Activated CD8-positive, alpha-beta memory T cell treated with anti-CD3 and anti-CD28 coated beads, Interleukin-2, amount 10 ng/mL, durations not matched to agents 7 days and 5 days (primary cell): Measurements from ENCODE around the gene CPA1. TPM values are rescaled to one million over a fixed set of nuclear protein-coding genes. Genes with fewer than 3 reads are reported as not detected.
A peak's percentile ranks its signal among the peaks of the same experiment; 100 is the strongest.

ENCODE experiments used
- ATAC-seq: fragments of 150-1000 bp; cut with Tn5 transposase; one replicate; pipeline ENCODE4 v1.10.0; 2021; ENCODE audit warnings: moderate library complexity
- CTCF ChIA-PET: fragments of 350-600 bp; sonication (Branson Sonifier 250); formaldehyde crosslinking; loops from one replicate; lab custom pipeline; 2021; ENCODE audit warnings: antibody characterized with exemption; lab: Charles Lee
- DNase-seq: peaks from one replicate; pipeline ENCODE4 v3.0.0-alpha.2; 2020
- H3K27ac Mint-ChIP-seq: one replicate; pipeline ENCODE4 v1.8.0; 2021; ENCODE audit warnings: mild to moderate bottlenecking, mixed read lengths
- H3K27me3 Mint-ChIP-seq: one replicate; pipeline ENCODE4 v1.8.0; 2021; ENCODE audit warnings: mixed read lengths
- H3K36me3 Mint-ChIP-seq: one replicate; pipeline ENCODE4 v1.8.0; 2021; ENCODE audit warnings: mild to moderate bottlenecking, mixed read lengths
- H3K4me1 Mint-ChIP-seq: one replicate; pipeline ENCODE4 v1.8.0; 2021; ENCODE audit warnings: mixed read lengths
- H3K4me3 Mint-ChIP-seq: one replicate; pipeline ENCODE4 v1.8.0; 2021; ENCODE audit warnings: mild to moderate bottlenecking, moderate library complexity, mixed read lengths
- H3K9me3 Mint-ChIP-seq: one replicate; pipeline ENCODE4 v1.8.0; 2022; ENCODE audit warnings: low read depth, mixed read lengths
- total RNA-seq, 2 experiments: library from RNA; stranded (reverse); gene quantifications; one replicate each; pipeline ENCODE4 v1.2.3, GENCODE V29; 2021

Gene CPA1
- not detected for total RNA-seq

GRCh38 chr7:130379921-130380860 is at the start of gene CPA1:
TSS of gene CPA1 (plus strand) at chr7:130380494. CDS start at chr7:130380521, 27 bp downstream.
- Mint-ChIP-seq H3K36me3 (no peaks in the 10 kb centered on the region), H3K9me3 (no peaks in the 10 kb centered on the region), H3K4me3 (no peak within 1 kb of the TSS), H3K4me1 (no peaks in the 10 kb centered on the region), H3K27me3 (no peaks in the 10 kb centered on the region), H3K27ac (no peak within 1 kb of the TSS)
- no peak for ATAC-seq
- peak; percentile 18 for DNase-seq
- CTCF ChIA-PET = no interaction called here

GRCh38 chr7:130332259-130333053 is 47.8 kb upstream of the CPA1 start:
- no peaks in the 10 kb centered on the region for H3K4me1 Mint-ChIP-seq
- DNase-seq (no peak), ATAC-seq (no peak)
- H3K27me3 Mint-ChIP-seq = peaks cover 13% of the 10 kb centered on the region
- CTCF ChIA-PET = no interaction called here
- H3K36me3 Mint-ChIP-seq = no peaks in the 10 kb centered on the region
- no peak overlapping the region for H3K27ac Mint-ChIP-seq
- no peaks in the 10 kb centered on the region for H3K9me3 Mint-ChIP-seq
- no peak overlapping the region for H3K4me3 Mint-ChIP-seq

GRCh38 chr7:130333832-130334231 is 46.5 kb upstream of the CPA1 start:
- no peak for DNase-seq
- no peak for ATAC-seq
- no peaks in the 10 kb centered on the region for H3K9me3 Mint-ChIP-seq
- no peaks in the 10 kb centered on the region for H3K4me1 Mint-ChIP-seq
- peaks cover 13% of the 10 kb centered on the region for H3K27me3 Mint-ChIP-seq
- no peaks in the 10 kb centered on the region for H3K36me3 Mint-ChIP-seq
- no peak overlapping the region for H3K27ac Mint-ChIP-seq
- CTCF ChIA-PET = no interaction called here
- H3K4me3 Mint-ChIP-seq = no peak overlapping the region

GRCh38 chr7:130334274-130334673 is 46.0 kb upstream of the CPA1 start:
- ATAC-seq (no peak), DNase-seq (no peak)
- H3K27ac Mint-ChIP-seq = no peak overlapping the region
- no peaks in the 10 kb centered on the region for H3K4me1 Mint-ChIP-seq
- no peaks in the 10 kb centered on the region for H3K36me3 Mint-ChIP-seq
- H3K9me3 Mint-ChIP-seq = no peaks in the 10 kb centered on the region
- H3K4me3 Mint-ChIP-seq = no peak overlapping the region
- CTCF ChIA-PET = no interaction called here
- H3K27me3 Mint-ChIP-seq = peaks cover 13% of the 10 kb centered on the region

- Mint-ChIP-seq H3K4me1 (no peaks in the 10 kb centered on the region), H3K4me3 (no peak overlapping the region)
Measured at GRCh38 chr7:130337410-130337971, 42.8 kb upstream of the CPA1 start.

GRCh38 chr7:130338233-130338632 is 42.1 kb upstream of the CPA1 start:
- DNase-seq (no peak), ATAC-seq (no peak)
- no peak overlapping the region for H3K27ac Mint-ChIP-seq
- H3K4me3 Mint-ChIP-seq = no peak overlapping the region
- CTCF ChIA-PET = no interaction called here
- H3K4me1 Mint-ChIP-seq = no peaks in the 10 kb centered on the region
- peaks cover 14% of the 10 kb centered on the region for H3K27me3 Mint-ChIP-seq
- H3K36me3 Mint-ChIP-seq = no peaks in the 10 kb centered on the region
- H3K9me3 Mint-ChIP-seq = no peaks in the 10 kb centered on the region

More at GRCh38 chr7:130337410-130337971, 42.8 kb upstream of the CPA1 start:
- DNase-seq = no peak
- H3K9me3 Mint-ChIP-seq = no peaks in the 10 kb centered on the region
- CTCF ChIA-PET = no interaction called here
- no peak overlapping the region for H3K27ac Mint-ChIP-seq
- no peaks in the 10 kb centered on the region for H3K36me3 Mint-ChIP-seq
- peaks cover 8% of the 10 kb centered on the region for H3K27me3 Mint-ChIP-seq
- no peak for ATAC-seq

- Mint-ChIP-seq H3K9me3 (no peaks in the 10 kb centered on the region), H3K36me3 (no peaks in the 10 kb centered on the region), H3K4me3 (no peak overlapping the region), H3K27me3 (peaks cover 9% of the 10 kb centered on the region), H3K4me1 (no peaks in the 10 kb centered on the region), H3K27ac (no peak overlapping the region)
- DNase-seq (no peak), ATAC-seq (no peak)
- CTCF ChIA-PET = no interaction called here
Measured at GRCh38 chr7:130341882-130342281, 38.4 kb upstream of the CPA1 start.

- DNase-seq (no peak), ATAC-seq (no peak)
- Mint-ChIP-seq H3K4me1 (no peaks in the 10 kb centered on the region), H3K36me3 (no peaks in the 10 kb centered on the region), H3K4me3 (no peak overlapping the region), H3K27me3 (peaks cover 9% of the 10 kb centered on the region), H3K9me3 (no peaks in the 10 kb centered on the region), H3K27ac (no peak overlapping the region)
- CTCF ChIA-PET = no interaction called here
Measured at GRCh38 chr7:130342701-130343380, 37.5 kb upstream of the CPA1 start.

GRCh38 chr7:130344271-130344866 is 35.9 kb upstream of the CPA1 start, which contains the start of gene CPA5:
TSS of gene CPA5 (plus strand) at chr7:130344816. CDS start at chr7:130346486, 1,670 bp downstream.
- H3K4me1 Mint-ChIP-seq = no peaks in the 10 kb centered on the region
- H3K9me3 Mint-ChIP-seq = no peaks in the 10 kb centered on the region
- ATAC-seq (no peak), DNase-seq (no peak)
- no peaks in the 10 kb centered on the region for H3K36me3 Mint-ChIP-seq
- no peak within 1 kb of the TSS for H3K27ac Mint-ChIP-seq
- CTCF ChIA-PET = no interaction called here
- H3K4me3 Mint-ChIP-seq = no peak within 1 kb of the TSS
- H3K27me3 Mint-ChIP-seq = peaks cover 9% of the 10 kb centered on the region

- CTCF ChIA-PET = no interaction called here
- peaks cover 3% of the 10 kb centered on the region for H3K4me1 Mint-ChIP-seq
- peaks cover 9% of the 10 kb centered on the region for H3K27me3 Mint-ChIP-seq
- H3K9me3 Mint-ChIP-seq = no peaks in the 10 kb centered on the region
- ATAC-seq (no peak), DNase-seq (no peak)
- no peak overlapping the region for H3K4me3 Mint-ChIP-seq
- no peaks in the 10 kb centered on the region for H3K36me3 Mint-ChIP-seq
- no peak overlapping the region for H3K27ac Mint-ChIP-seq
Measured at GRCh38 chr7:130345136-130345535, 35.2 kb upstream of the CPA1 start.

GRCh38 chr7:130345725-130346124 is 34.6 kb upstream of the CPA1 start:
- no peaks in the 10 kb centered on the region for H3K36me3 Mint-ChIP-seq
- ATAC-seq (no peak), DNase-seq (no peak)
- H3K9me3 Mint-ChIP-seq = no peaks in the 10 kb centered on the region
- peaks cover 12% of the 10 kb centered on the region for H3K27me3 Mint-ChIP-seq
- CTCF ChIA-PET = no interaction called here
- peaks cover 7% of the 10 kb centered on the region for H3K4me1 Mint-ChIP-seq
- H3K4me3 Mint-ChIP-seq = no peak overlapping the region
- H3K27ac Mint-ChIP-seq = no peak overlapping the region

- DNase-seq (no peak), ATAC-seq (no peak)
- CTCF ChIA-PET = no interaction called here
- no peak overlapping the region for H3K4me3 Mint-ChIP-seq
- no peaks in the 10 kb centered on the region for H3K9me3 Mint-ChIP-seq
- H3K27me3 Mint-ChIP-seq = peaks cover 17% of the 10 kb centered on the region
- H3K27ac Mint-ChIP-seq = no peak overlapping the region
- H3K36me3 Mint-ChIP-seq = no peaks in the 10 kb centered on the region
- H3K4me1 Mint-ChIP-seq = peaks cover 13% of the 10 kb centered on the region
Measured at GRCh38 chr7:130346177-130346905, 34.0 kb upstream of the CPA1 start.
